K562 (cell line): ENCODE data around the gene USP10. TPM values are rescaled to one million over a fixed set of nuclear protein-coding genes. Genes with fewer than 3 reads are reported as not detected.

ENCODE experiments used
- ATAC-seq: fragments of 200-7000 bp; cut with Tn5 transposase; 3 replicates; pipeline ENCODE4 v1.9.1; 2020; ENCODE audit warnings: moderate library complexity
- BruUV-seq: library from RNA; stranded (reverse); fragments of 400-500 nt; replicated peaks from 2 replicates; lab custom pipeline; 2021; lab: Mats Ljungman, UMichigan
- CTCF ChIA-PET: fragments of 300-600 bp; formaldehyde crosslinking; extraction: SDS; loops from one replicate; lab custom pipeline; 2021; ENCODE audit warnings: low intra/inter-chr PET ratio; lab: Yijun Ruan, JAX
- POLR2A ChIA-PET: fragments of 300-600, 350-650 bp; sonication (Branson Sonifier 250); formaldehyde crosslinking; extraction: SDS; loops from one replicate; lab custom pipeline; 2021; ENCODE audit warnings: antibody characterized with exemption, inconsistent platforms; lab: Yijun Ruan, JAX
- DNase-seq, 4 experiments: peaks; one replicate each; pipeline versions ENCODE4 v3.0.0 to v3.0.0-alpha.2; 2011 to 2018; ENCODE audit warnings: low spot score in 3 of 4, mixed read lengths in 3 of 4; ENCODE audit errors: extremely low read depth in 1 of 4
- FAIRE-seq: peaks from 2 replicates; lab custom pipeline; 2011; peaks lifted over from hg19 to GRCh38; lab: Jason Lieb, UNC
- H2AFZ ChIP-seq: 2 replicates; pipeline ENCODE4 v1.6.0; 2011; ENCODE audit warnings: low read depth, low read length, control low read depth, inconsistent platforms
- H3K27ac ChIP-seq: fragments of 200-600 bp; 3 replicates; pipeline ENCODE4 v1.8.0; 2011; ENCODE audit warnings: low read depth, mild to moderate bottlenecking, control low read depth, inconsistent platforms, low read length, moderate library complexity, mixed read lengths; ENCODE audit errors: extremely low read depth
- H3K27me3 ChIP-seq, 2 experiments: fragments of 300-600 bp in 1 of 2; 2 replicates in 1 of 2; 3 replicates in 1 of 2; pipeline versions ENCODE4 v1.6.0 to v1.8.0; 2011; ENCODE audit warnings: inconsistent platforms in 2 of 2, low read length in 2 of 2, mild to moderate bottlenecking in 1 of 2, mixed read lengths in 1 of 2, moderate library complexity in 1 of 2; ENCODE audit not compliant: control insufficient read depth in 2 of 2, insufficient read depth in 2 of 2
- H3K36me3 ChIP-seq: fragments of 300-600 bp; 3 replicates; pipeline ENCODE4 v1.8.0; 2011; ENCODE audit warnings: mild to moderate bottlenecking, low read length, inconsistent platforms; ENCODE audit not compliant: control insufficient read depth, insufficient read depth
- H3K4me1 ChIP-seq, 2 experiments: fragments of 200-600 bp in 1 of 2; replicated peaks in 1 of 2; 2 replicates in 1 of 2; 3 replicates in 1 of 2; pipeline versions ENCODE4 v1.5.1 to v1.8.0; 2011; ENCODE audit warnings: inconsistent platforms in 2 of 2, low read length in 2 of 2, mild to moderate bottlenecking in 1 of 2, mixed read lengths in 1 of 2, moderate library complexity in 1 of 2; ENCODE audit not compliant: control insufficient read depth in 2 of 2, insufficient read depth in 2 of 2
- H3K4me2 ChIP-seq: 2 replicates; pipeline ENCODE4 v1.6.1; 2011; ENCODE audit warnings: low read length, control low read depth, inconsistent platforms, mixed read lengths; ENCODE audit not compliant: insufficient read depth
- H3K4me3 ChIP-seq: fragments of 200-600 bp; sonication (generic), shearing (Covaris generic); 2 replicates; pipeline ENCODE4 v1.5.1; 2016; ENCODE audit warnings: control low read depth, inconsistent platforms
- H3K79me2 ChIP-seq: fragments of 200-600 bp; 3 replicates; pipeline ENCODE4 v1.8.0; 2011; ENCODE audit warnings: low read length, inconsistent platforms; ENCODE audit not compliant: control insufficient read depth, insufficient read depth
- H3K9ac ChIP-seq, 2 experiments: 2 replicates each; pipeline versions ENCODE4 v1.6.0 to v1.6.1; 2011; ENCODE audit warnings: low read depth in 2 of 2, low read length in 2 of 2, control low read depth in 1 of 2, inconsistent platforms in 1 of 2, mild to moderate bottlenecking in 1 of 2, mixed read lengths in 1 of 2; ENCODE audit not compliant: insufficient read depth in 1 of 2
- H3K9me1 ChIP-seq: one replicate; pipeline ENCODE4 v1.6.0; 2011; ENCODE audit warnings: inconsistent platforms, mild to moderate bottlenecking, low read length, moderate library complexity; ENCODE audit not compliant: control insufficient read depth, insufficient read depth
- H3K9me3 ChIP-seq: replicated peaks from 2 replicates; pipeline ENCODE4 v1.5.1; 2011; ENCODE audit warnings: low read depth, low read length, inconsistent platforms; ENCODE audit not compliant: control insufficient read depth, insufficient read depth
- H4K20me1 ChIP-seq: replicated peaks from 2 replicates; pipeline ENCODE4 v1.6.1; 2011; ENCODE audit warnings: low read length, inconsistent platforms, mixed read lengths; ENCODE audit not compliant: control insufficient read depth, insufficient read depth
- BCL6 ChIP-seq: fragments of 250-450 bp; sonication (Bioruptor Pico); IDR thresholded peaks from 2 replicates; pipeline ENCODE4 v1.4.0; 2020
- BRF1 ChIP-seq: IDR thresholded peaks from 3 replicates; pipeline ENCODE4 v1.6.1; 2011; ENCODE audit warnings: borderline replicate concordance, mild to moderate bottlenecking; ENCODE audit not compliant: insufficient read length; ENCODE audit errors: extremely low read depth
- CXXC5 ChIP-seq: fragments of 250-450 bp; sonication (Bioruptor Pico); IDR thresholded peaks from 2 replicates; pipeline ENCODE4 v1.8.0; 2022; ENCODE audit warnings: inconsistent platforms, mild to moderate bottlenecking, moderate library complexity
- ESRRB ChIP-seq: fragments of 250-450 bp; sonication (Bioruptor Pico); IDR thresholded peaks from 2 replicates; pipeline ENCODE4 v1.5.0; 2020; ENCODE audit warnings: mild to moderate bottlenecking, moderate library complexity, borderline replicate concordance
- FOS ChIP-seq: IDR thresholded peaks from 3 replicates; pipeline ENCODE4 v1.6.1; 2011; ENCODE audit not compliant: insufficient read length; ENCODE audit errors: extremely low read depth
- MTA1 ChIP-seq: fragments of 450-650 bp; IDR thresholded peaks from 2 replicates; pipeline ENCODE4 v1.6.1; 2017; ENCODE audit warnings: borderline replicate concordance
- NCOA4 ChIP-seq: fragments of 450-650 bp; IDR thresholded peaks from 2 replicates; pipeline ENCODE4 v1.6.1; 2018; ENCODE audit warnings: mild to moderate bottlenecking; ENCODE audit not compliant: partially characterized antibody
- NFE2L1 ChIP-seq: fragments of 450-650 bp; IDR thresholded peaks from 2 replicates; pipeline ENCODE4 v1.6.1; 2016; ENCODE audit warnings: missing genetic modification characterization, low read depth, mild to moderate bottlenecking, missing compliant biosample characterization, moderate library complexity, borderline replicate concordance
- PHB ChIP-seq: fragments of 250-450 bp; sonication (Bioruptor Pico); IDR thresholded peaks from 2 replicates; pipeline ENCODE4 v1.5.0; 2021
- PHF20 ChIP-seq: fragments of 450-650 bp; IDR thresholded peaks from 2 replicates; pipeline ENCODE4 v1.6.1; 2018; ENCODE audit not compliant: partially characterized antibody
- POLR3A ChIP-seq: IDR thresholded peaks from 2 replicates; pipeline ENCODE4 v1.6.1; 2011; ENCODE audit warnings: borderline replicate concordance, mild to moderate bottlenecking, moderate library complexity; ENCODE audit not compliant: insufficient read length, insufficient read depth; ENCODE audit errors: extremely low read depth
- PURB ChIP-seq: sonication (generic); formaldehyde crosslinking; IDR thresholded peaks from 2 replicates; pipeline ENCODE4 v1.9.0; 2021; ENCODE audit warnings: low read depth, mild to moderate bottlenecking, missing genetic modification reagents
- STAT5A ChIP-seq: IDR thresholded peaks from 2 replicates; pipeline ENCODE4 v1.6.1; 2012; ENCODE audit warnings: low read length, inconsistent platforms, borderline replicate concordance
- TAF9B ChIP-seq: fragments of 450-650 bp; IDR thresholded peaks from 2 replicates; pipeline ENCODE4 v1.6.1; 2018; ENCODE audit warnings: mild to moderate bottlenecking; ENCODE audit not compliant: partially characterized antibody
- TRIM28 ChIP-seq: fragments of 450-650 bp; IDR thresholded peaks from 2 replicates; pipeline ENCODE4 v1.6.1; 2017
- ZNF282 ChIP-seq: sonication (generic); formaldehyde crosslinking; IDR thresholded peaks from 2 replicates; pipeline ENCODE4 v1.8.1; 2023; ENCODE audit warnings: missing genetic modification reagents
- WGBS: fragments of 100-300 bp; shearing (Covaris generic); methylation state at CpG from one replicate; pipeline ENCODE4 v1.1.6; 2016; ENCODE audit warnings: low coverage, mixed read lengths; ENCODE audit not compliant: insufficient coverage; ENCODE audit errors: missing lambda C conversion rate; 5-methylcytosine and 5-hydroxymethylcytosine counted together
- in situ Hi-C: fragments of 300-500 bp; cut with MboI; formaldehyde crosslinking; loops from 4 replicates; pipeline ENCODE4 v1.15.0; 2018; ENCODE audit warnings: inconsistent platforms, mixed read lengths
- intact Hi-C: fragments of 100-400 bp; cut with micrococcal nuclease; formaldehyde crosslinking; loops from 2 replicates; pipeline ENCODE4 v1.14.2; 2022
- polyA plus RNA-seq, 8 experiments: library from polyadenylated mRNA; depleted of rRNA in 4 of 8; stranded (reverse) in 5 of 8; unstranded in 3 of 8; fragments of >200 nt; fragmentation: Nextera tagmentation in 2 of 8; fragmentation: Illumina TruSeq in 1 of 8; extraction: Ambion mirVana in 2 of 8; extraction: Trizol in 1 of 8; gene quantifications; 2 replicates each; pipeline versions ENCODE4 v1.2.1 to v1.2.3, GENCODE V29; 2011 to 2014; ENCODE audit warnings: inconsistent platforms in 1 of 8, missing spikeins in 1 of 8
- total RNA-seq, 7 experiments: library from RNA; depleted of rRNA in 6 of 7; stranded (reverse); fragments of >200 nt in 6 of 7; fragmentation: Illumina TruSeq in 2 of 7; extraction: Trizol in 2 of 7; gene quantifications; 2 replicates each; pipeline versions ENCODE4 v1.2.1 to v1.2.3, GENCODE V29; 2011 to 2021; ENCODE audit warnings: low replicate concordance in 1 of 7

The USP10 gene
- total and polyA plus RNA-seq, 9 of the 15 experiments (the other 6 are each of a cell fraction or from before 2014, with no cell fraction given): 61.7 to 197 (median 116) TPM

- ChIA-PET POLR2A (no interaction called here), CTCF (no interaction called here)
- intact Hi-C loops (no loop called here), in situ Hi-C loops (no loop called here)
- H3K4me1 ChIP-seq: peaks cover 10 to 11% of the 10 kb centered on the region in 2 experiments; a peak in 4 of 5 replicates
- H2AFZ ChIP-seq: no peak overlapping the region
- no peak overlapping the region for H3K9ac ChIP-seq
- 64% methylated on average over 9 of the region's 9 CpGs for WGBS
- DNase-seq (no peak), ATAC-seq (no peak), FAIRE-seq (no peak)
- no peaks in the 10 kb centered on the region for H3K36me3 ChIP-seq
- no peaks in the 10 kb centered on the region for H3K79me2 ChIP-seq
- TF ChIP-seq ZNF282 (CRISPR knock-in tag): no peak
- no peak for TF ChIP-seq PHB (CRISPR knock-in tag)
- TF ChIP-seq POLR3A: no peak
- TF ChIP-seq PHF20: no peak
- TF ChIP-seq FOS: no peak
- TF ChIP-seq NFE2L1 (tag): no peak
- no peak for TF ChIP-seq MTA1
- no peak for TF ChIP-seq CXXC5 (CRISPR knock-in tag)
- no peak for TF ChIP-seq TAF9B
- no peak for TF ChIP-seq ESRRB (CRISPR knock-in tag)
- TF ChIP-seq PURB (CRISPR knock-in tag): no peak
- no peak for TF ChIP-seq TRIM28
- no peak for TF ChIP-seq BCL6 (CRISPR knock-in tag)
- TF ChIP-seq BRF1: no peak
- TF ChIP-seq NCOA4: no peak
- no peak for TF ChIP-seq STAT5A
- H3K27me3 ChIP-seq: peaks cover 5 to 28% of the 10 kb centered on the region in 2 experiments
- no peak overlapping the region for H3K4me2 ChIP-seq
- BruUV-seq: no TSS peak
- no peaks in the 10 kb centered on the region; the same call in 1 of the 2 replicates for H4K20me1 ChIP-seq
- H3K9me3 ChIP-seq: no peaks in the 10 kb centered on the region
- no peak overlapping the region for H3K27ac ChIP-seq
- no peaks in the 10 kb centered on the region for H3K9me1 ChIP-seq
- H3K4me3 ChIP-seq: no peak overlapping the region
Observed at GRCh38 chr16:84675423-84675822, 24.4 kb upstream of the USP10 start.
